Heart left ventricle (tissue), 16 donors: ENCODE data around the gene ASXL3. TPM values are rescaled to one million over a fixed set of nuclear protein-coding genes. Genes with fewer than 3 reads are reported as not detected.

Experiments
- ATAC-seq, 4 donors: fragments of 200-7000 bp; cut with Tn5 transposase; one replicate each; pipeline ENCODE4 v1.9.1; 2020 to 2022; ENCODE audit warnings: moderate library complexity in 4 of 4, mild to moderate bottlenecking in 3 of 4, moderate number of reproducible peaks in 1 of 4
- DNase-seq, 5 donors: peaks; one replicate each; pipeline ENCODE4 v3.0.0-alpha.2; 2020
- H3K27ac ChIP-seq, 12 donors: fragments of 200-600 bp; sonication (generic) in 4 of 12; one replicate each; pipeline versions ENCODE4 v1.5.0 to v1.8.0; 2016 to 2022; ENCODE audit warnings: mild to moderate bottlenecking in 2 of 12
- H3K27me3 ChIP-seq, 9 donors: fragments of 200-600 bp; sonication (generic) in 2 of 9; one replicate each; pipeline versions ENCODE4 v1.5.1 to v1.8.0; 2016 to 2022; ENCODE audit warnings: mild to moderate bottlenecking in 3 of 9
- H3K36me3 ChIP-seq, 9 donors: fragments of 200-600 bp; sonication (generic) in 2 of 9; one replicate each; pipeline versions ENCODE4 v1.5.0 to v1.8.0; 2018 to 2022; ENCODE audit warnings: mild to moderate bottlenecking in 2 of 9
- H3K4me1 ChIP-seq, 12 donors: fragments of 200-600 bp; sonication (generic) in 4 of 12; one replicate each; pipeline versions ENCODE4 v1.5.0 to v1.8.0; 2016 to 2022; ENCODE audit warnings: mild to moderate bottlenecking in 3 of 12
- H3K4me3 ChIP-seq, 12 donors: fragments of 200-600 bp; sonication (generic) in 4 of 12; one replicate each; pipeline versions ENCODE4 v1.5.0 to v1.8.0; 2017 to 2022; ENCODE audit warnings: mild to moderate bottlenecking in 9 of 12, moderate library complexity in 4 of 12
- H3K9me3 ChIP-seq, 12 donors: fragments of 200-600 bp; sonication (generic) in 4 of 12; one replicate each; pipeline versions ENCODE4 v1.5.0 to v1.8.0; 2016 to 2022; ENCODE audit warnings: mild to moderate bottlenecking in 1 of 12
- POLR2A ChIP-seq, 2 donors: fragments of 450-650 bp; IDR thresholded peaks; one replicate each; pipeline ENCODE4 v1.6.1; 2017; ENCODE audit warnings: antibody characterized with exemption in 2 of 2, mild to moderate bottlenecking in 2 of 2, moderate library complexity in 2 of 2
- WGBS, 4 donors: extraction: QIAGEN DNeasy Blood & Tissue Kit in 2 of 4; methylation state at CpG; one replicate each; pipeline versions ENCODE4 v1.1.5 to v1.1.7; 2013 to 2018; 5-methylcytosine and 5-hydroxymethylcytosine counted together
- intact Hi-C, 10 donors: fragments of 100-400 bp; cut with DNase I; formaldehyde crosslinking; loops; one replicate each; pipeline versions ENCODE4 v1.11.1 to v1.14.2; 2022
- polyA plus RNA-seq, 2 donors: library from polyadenylated mRNA; stranded (reverse); fragments of 200-250 nt; gene quantifications; one replicate each; pipeline ENCODE4 v1.2.3, GENCODE V29; 2013
- total RNA-seq, 9 donors: library from RNA; depleted of rRNA in 2 of 9; stranded (reverse); fragments of >200 nt in 2 of 9; fragmentation: NEBNext Ultra II Directional in 3 of 9; extraction: Animal tissue kit (Norgen Biotek cat#: 25700) in 3 of 9; gene quantifications; one replicate each; pipeline versions ENCODE4 v1.1.0 to v1.2.4, GENCODE V29; 2016 to 2023
- TF ChIP-seq, protein P1 (sequence below), 12 donors: fragments of 200-600 bp; sonication (generic) in 4 of 12; IDR thresholded peaks; one replicate each; pipeline versions ENCODE4 v1.5.0 to v1.8.0; 2018 to 2022; ENCODE audit warnings: antibody characterized with exemption in 12 of 12, mild to moderate bottlenecking in 5 of 12
- donor health status: ischemic (EF 13 %, LVEDD 7.1; RV severe dilation, severe dysfunction).
- donor health status: healthy with polysubstance abuse.
- donor health status: DM: no; HTN: yes; CAD: no.
- donor health status: DM: no; HTN: no; CAD: no.
- donor health status: ischemic (EF 25% LVEDD 6.9; RV normal size, moderate dysfunction).
- donor health status: ischemic (EF 25% LVEDD 5.7; RV mildly dilated, moderate dysfunction).
- donor health status: healthy.
- donor health status: DM: yes; HTN: yes; CAD: no.
- donor health status: ischemic (EF 35%, LVEDD 5.7; RV mildly dilated, moderate dysfunction).
- donor health status: nonischemic (EF 11% LVEDD 7.7; RV severe dilation, severe dysfunction).
- donor health status: DM: yes; HTN: yes; CAD: no.
- donor health status: PGD.
- donor health status: ischemic (EF 29% LVEDD 5.4; RV normal size, mild dysfunction).
- donor health status: nonischemic (EF 23%, LVEDD 6.1; RV moderate dilation, normal function).

The ASXL3 gene
- total and polyA plus RNA-seq, 11 donors, result 0.65 to 8.9 (median 3.5) TPM

- H3K4me3 ChIP-seq, result no peak overlapping the region
- WGBS, 4 donors, result 86 to 98% (median 94%) methylated on average over 2 of the region's 2 CpGs
- H3K4me1 ChIP-seq, result peaks cover 0 to 26% (median 4%) of the 10 kb centered on the region in 12 donors
- no peak for ATAC-seq
- peaks cover 0 to 17% (median 0%) of the 10 kb centered on the region in 12 donors for H3K9me3 ChIP-seq
- intact Hi-C loops, result no loop called here
- no peak overlapping the region for H3K27ac ChIP-seq
- H3K36me3 ChIP-seq, result no peaks in the 10 kb centered on the region
- no peak for DNase-seq
- H3K27me3 ChIP-seq, result no peaks in the 10 kb centered on the region
- TF ChIP-seq POLR2A (IDR thresholded peaks at IDR 0.05), result no peak
- TF ChIP-seq, protein P1, sequence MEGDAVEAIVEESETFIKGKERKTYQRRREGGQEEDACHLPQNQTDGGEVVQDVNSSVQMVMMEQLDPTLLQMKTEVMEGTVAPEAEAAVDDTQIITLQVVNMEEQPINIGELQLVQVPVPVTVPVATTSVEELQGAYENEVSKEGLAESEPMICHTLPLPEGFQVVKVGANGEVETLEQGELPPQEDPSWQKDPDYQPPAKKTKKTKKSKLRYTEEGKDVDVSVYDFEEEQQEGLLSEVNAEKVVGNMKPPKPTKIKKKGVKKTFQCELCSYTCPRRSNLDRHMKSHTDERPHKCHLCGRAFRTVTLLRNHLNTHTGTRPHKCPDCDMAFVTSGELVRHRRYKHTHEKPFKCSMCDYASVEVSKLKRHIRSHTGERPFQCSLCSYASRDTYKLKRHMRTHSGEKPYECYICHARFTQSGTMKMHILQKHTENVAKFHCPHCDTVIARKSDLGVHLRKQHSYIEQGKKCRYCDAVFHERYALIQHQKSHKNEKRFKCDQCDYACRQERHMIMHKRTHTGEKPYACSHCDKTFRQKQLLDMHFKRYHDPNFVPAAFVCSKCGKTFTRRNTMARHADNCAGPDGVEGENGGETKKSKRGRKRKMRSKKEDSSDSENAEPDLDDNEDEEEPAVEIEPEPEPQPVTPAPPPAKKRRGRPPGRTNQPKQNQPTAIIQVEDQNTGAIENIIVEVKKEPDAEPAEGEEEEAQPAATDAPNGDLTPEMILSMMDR (IDR thresholded peaks at IDR 0.05), result no peak
Observed at GRCh38 chr18:33588361-33588760, 10.3 kb downstream of the ASXL3 start.

DNA sequence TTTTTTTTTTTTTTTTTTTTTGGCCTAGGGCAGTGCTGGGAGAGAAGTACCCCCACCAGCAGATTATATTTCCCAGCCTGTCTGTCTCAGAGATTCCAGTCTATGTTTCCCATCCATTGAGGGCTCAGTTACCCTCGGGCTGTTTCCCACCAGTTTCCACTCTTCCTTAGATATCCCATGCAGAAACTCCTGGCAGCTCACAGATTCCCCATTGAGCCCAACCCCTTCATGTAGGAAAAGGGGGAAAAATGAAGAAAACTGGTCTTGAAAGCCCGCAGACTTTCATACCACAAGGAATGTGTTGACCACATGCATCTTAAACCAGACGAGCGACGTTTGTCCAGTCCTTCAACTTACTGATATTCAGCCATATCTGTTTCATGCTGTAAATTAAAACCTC lies 15.2 kb downstream of the ASXL3 start:
- H3K9me3 ChIP-seq, result peaks cover 0 to 3% (median 0%) of the 10 kb centered on the region in 12 donors
- no peak for ATAC-seq
- H3K4me1 ChIP-seq, result no peaks in the 10 kb centered on the region
- no peaks in the 10 kb centered on the region for H3K27me3 ChIP-seq
- TF ChIP-seq, protein P1 (IDR thresholded peaks at IDR 0.05), result no peak
- TF ChIP-seq POLR2A (IDR thresholded peaks at IDR 0.05), result no peak
- no peak for DNase-seq
- intact Hi-C loops, result loop anchor here in 1 of 10 donors (10.0 kb wide), 1 partner anchor 72 kb away; no protein-coding TSS in a partner anchor
- no peak overlapping the region for H3K27ac ChIP-seq
- WGBS, 4 donors, result 82 to 88% (median 84%) methylated on average over 5 of the region's 5 CpGs
- no peaks in the 10 kb centered on the region for H3K36me3 ChIP-seq
- no peak overlapping the region for H3K4me3 ChIP-seq

GRCh38 chr18:33594799-33595198 lies 16.8 kb downstream of the ASXL3 start:
- Histone ChIP-seq H3K27ac (no peak overlapping the region), H3K36me3 (no peaks in the 10 kb centered on the region), H3K4me1 (no peaks in the 10 kb centered on the region), H3K27me3 (no peaks in the 10 kb centered on the region), H3K9me3 (no peaks in the 10 kb centered on the region), H3K4me3 (no peak overlapping the region)
- WGBS, 4 donors, result 36 to 100% (median 75%) methylated on average over 1 of the region's 1 CpG
- ATAC-seq, result no peak
- TF ChIP-seq, protein P1 (IDR thresholded peaks at IDR 0.05), result no peak
- no peak for TF ChIP-seq POLR2A (IDR thresholded peaks at IDR 0.05)
- intact Hi-C loops, result loop anchor here in 1 of 10 donors (10.0 kb wide), 1 partner anchor 70 kb away; no protein-coding TSS in a partner anchor
- no peak for DNase-seq

- Histone ChIP-seq H3K9me3 (no peaks in the 10 kb centered on the region), H3K4me3 (no peak overlapping the region), H3K27ac (no peak overlapping the region), H3K4me1 (no peaks in the 10 kb centered on the region), H3K27me3 (no peaks in the 10 kb centered on the region), H3K36me3 (no peaks in the 10 kb centered on the region)
- no peak for DNase-seq
- intact Hi-C loops, result loop anchor here in 1 of 10 donors (10.0 kb wide), 1 partner anchor 68 kb away; no protein-coding TSS in a partner anchor
- WGBS, 4 donors, result 32 to 72% (median 63%) methylated on average over 1 of the region's 1 CpG
- peak in 1 of 4 donors; percentile 65 for ATAC-seq
- TF ChIP-seq, protein P1 (IDR thresholded peaks at IDR 0.05), result no peak
- no peak for TF ChIP-seq POLR2A (IDR thresholded peaks at IDR 0.05)
Observed at GRCh38 chr18:33596178-33596854, 18.3 kb downstream of the ASXL3 start.
